H1 (cell line): ENCODE data around the gene ACOT11. TPM values are rescaled to one million over a fixed set of nuclear protein-coding genes. Genes with fewer than 3 reads are reported as not detected.

Experiments
- CTCF ChIA-PET: fragments of 300-600 bp; sonication (Branson Sonifier 250); formaldehyde crosslinking; loops from one replicate; lab custom pipeline; 2021; ENCODE audit not compliant: partially characterized antibody; lab: Charles Lee
- POLR2A ChIA-PET: fragments of 300-600 bp; sonication (Branson Sonifier 250); formaldehyde crosslinking; loops from one replicate; lab custom pipeline; 2021; ENCODE audit warnings: inconsistent platforms; ENCODE audit not compliant: partially characterized antibody; lab: Charles Lee
- DNase-seq, 2 experiments: peaks; one replicate each; pipeline versions ENCODE4 v3.0.0 to v3.0.0-alpha.2; 2010 to 2022; ENCODE audit warnings: low spot score in 2 of 2, low read depth in 1 of 2, mixed read lengths in 1 of 2
- FAIRE-seq: peaks from 2 replicates; lab custom pipeline; 2011; peaks lifted over from hg19 to GRCh38; lab: Jason Lieb, UNC
- H2AFZ ChIP-seq: 2 replicates; pipeline ENCODE4 v1.8.1; 2012; ENCODE audit warnings: low read length, inconsistent platforms
- H2AK5ac ChIP-seq: 2 replicates; pipeline ENCODE4 v1.6.1; 2013; ENCODE audit warnings: low read depth, low read length
- H2BK120ac ChIP-seq: replicated peaks from 2 replicates; pipeline ENCODE3; 2013; ENCODE audit warnings: low read depth, low read length, inconsistent platforms
- H2BK12ac ChIP-seq: 2 replicates; pipeline ENCODE4 v1.6.1; 2013; ENCODE audit warnings: low read depth, low read length
- H2BK15ac ChIP-seq: 2 replicates; pipeline ENCODE4 v1.6.1; 2013; ENCODE audit warnings: low read length
- H2BK20ac ChIP-seq: 2 replicates; pipeline ENCODE4 v1.6.1; 2013; ENCODE audit warnings: low read length
- H2BK5ac ChIP-seq: 2 replicates; pipeline ENCODE4 v1.6.1; 2013; ENCODE audit warnings: low read depth, low read length
- H3K14ac ChIP-seq: 2 replicates; pipeline ENCODE4 v1.6.1; 2013; ENCODE audit warnings: inconsistent platforms; ENCODE audit not compliant: insufficient read length
- H3K18ac ChIP-seq: 2 replicates; pipeline ENCODE4 v1.6.1; 2013; ENCODE audit warnings: low read length; ENCODE audit errors: extremely low read depth
- H3K23ac ChIP-seq: 2 replicates; pipeline ENCODE4 v1.6.1; 2013; ENCODE audit warnings: inconsistent platforms; ENCODE audit not compliant: insufficient read length
- H3K23me2 ChIP-seq: 2 replicates; pipeline ENCODE4 v1.6.1; 2013; ENCODE audit warnings: low read depth, low read length
- H3K27ac ChIP-seq: 2 replicates; pipeline ENCODE4 v1.6.1; 2011; ENCODE audit warnings: low read depth, low read length, inconsistent platforms
- H3K27me3 ChIP-seq, 4 experiments: replicated peaks in 1 of 4; 1 replicate in 1 of 4; 2 replicates in 3 of 4; pipeline versions ENCODE4 v1.6.1 to v1.8.1; 2011 to 2013; ENCODE audit warnings: low read length in 3 of 4, mild to moderate bottlenecking in 3 of 4, inconsistent platforms in 2 of 4, mixed read lengths in 2 of 4, moderate library complexity in 1 of 4; ENCODE audit not compliant: control insufficient read depth in 3 of 4, insufficient read depth in 3 of 4; ENCODE audit errors: extremely low read depth in 1 of 4
- H3K36me3 ChIP-seq, 4 experiments: 2 replicates each; pipeline versions ENCODE4 v1.6.1 to v1.8.1; 2011 to 2013; ENCODE audit warnings: mild to moderate bottlenecking in 4 of 4, low read length in 3 of 4, moderate library complexity in 2 of 4, control low read depth in 1 of 4, inconsistent platforms in 1 of 4; ENCODE audit not compliant: insufficient read depth in 4 of 4, control insufficient read depth in 2 of 4
- H3K4ac ChIP-seq: replicated peaks from 2 replicates; pipeline ENCODE3; 2013; ENCODE audit warnings: low read length, low read depth, mixed read lengths, inconsistent platforms; ENCODE audit not compliant: insufficient read length
- H3K4me1 ChIP-seq, 4 experiments: replicated peaks in 1 of 4; 1 replicate in 1 of 4; 2 replicates in 3 of 4; pipeline versions ENCODE4 v1.6.1 to v1.8.1; 2011 to 2013; ENCODE audit warnings: low read length in 3 of 4, inconsistent platforms in 2 of 4, mixed read lengths in 1 of 4; ENCODE audit not compliant: insufficient read depth in 4 of 4, control insufficient read depth in 3 of 4
- H3K4me2 ChIP-seq, 2 experiments: 2 replicates each; pipeline versions ENCODE4 v1.6.1 to v1.8.1; 2011 to 2013; ENCODE audit warnings: low read depth in 2 of 2, low read length in 2 of 2, control low read depth in 1 of 2, inconsistent platforms in 1 of 2, mild to moderate bottlenecking in 1 of 2; ENCODE audit not compliant: insufficient read depth in 1 of 2
- H3K4me3 ChIP-seq, 4 experiments: fragments of 200-600, 300-600 bp in 1 of 4; sonication (generic), shearing (Covaris generic), sonication (Bioruptor Twin) in 1 of 4; 2 replicates each; pipeline versions ENCODE4 v1.5.1 to v1.8.1; 2011 to 2016; ENCODE audit warnings: low read length in 4 of 4, low read depth in 3 of 4, control low read depth in 2 of 4, inconsistent platforms in 2 of 4, mild to moderate bottlenecking in 2 of 4, mixed read lengths in 1 of 4, moderate library complexity in 1 of 4; ENCODE audit not compliant: insufficient read depth in 2 of 4; ENCODE audit errors: extremely low read depth in 1 of 4
- H3K56ac ChIP-seq: replicated peaks from 2 replicates; pipeline ENCODE3; 2013; ENCODE audit warnings: low read depth, mild to moderate bottlenecking, mixed read lengths, low read length, inconsistent platforms; ENCODE audit not compliant: insufficient read length
- H3K79me1 ChIP-seq: 2 replicates; pipeline ENCODE4 v1.6.1; 2013; ENCODE audit warnings: low read depth, low read length, control low read depth
- H3K79me2 ChIP-seq, 2 experiments: 2 replicates each; pipeline versions ENCODE4 v1.6.1 to v1.8.1; 2012 to 2013; ENCODE audit warnings: low read length in 2 of 2, mild to moderate bottlenecking in 2 of 2, inconsistent platforms in 1 of 2; ENCODE audit not compliant: insufficient read depth in 2 of 2, control insufficient read depth in 1 of 2
- H3K9ac ChIP-seq, 4 experiments: replicated peaks in 1 of 4; 1 replicate in 1 of 4; 2 replicates in 3 of 4; pipeline versions ENCODE4 v1.6.1 to v1.8.1; 2011 to 2013; ENCODE audit warnings: low read depth in 3 of 4, low read length in 3 of 4, control low read depth in 2 of 4, mild to moderate bottlenecking in 2 of 4, moderate library complexity in 2 of 4, inconsistent platforms in 1 of 4; ENCODE audit errors: extremely low read depth in 1 of 4
- H3K9me3 ChIP-seq, 2 experiments: 2 replicates each; pipeline versions ENCODE4 v1.6.1 to v1.8.1; 2012 to 2013; ENCODE audit warnings: mild to moderate bottlenecking in 2 of 2, moderate library complexity in 2 of 2, control low read depth in 1 of 2, inconsistent platforms in 1 of 2, low read depth in 1 of 2, low read length in 1 of 2, mixed read lengths in 1 of 2; ENCODE audit not compliant: insufficient read depth in 2 of 2
- H4K20me1 ChIP-seq, 2 experiments: replicated peaks in 1 of 2; 2 replicates each; pipeline versions ENCODE3 to v1.8.1; 2011 to 2013; ENCODE audit warnings: inconsistent platforms in 2 of 2, low read length in 2 of 2, mild to moderate bottlenecking in 1 of 2; ENCODE audit not compliant: insufficient read depth in 2 of 2, control insufficient read depth in 1 of 2
- H4K5ac ChIP-seq: 2 replicates; pipeline ENCODE4 v1.6.1; 2013; ENCODE audit warnings: low read length, low read depth, mixed read lengths, inconsistent platforms; ENCODE audit not compliant: insufficient read length
- H4K8ac ChIP-seq: 2 replicates; pipeline ENCODE4 v1.8.0; 2013; ENCODE audit warnings: mild to moderate bottlenecking, moderate library complexity, low read length, inconsistent platforms; ENCODE audit not compliant: insufficient read depth; ENCODE audit errors: extremely low read depth
- H4K91ac ChIP-seq: replicated peaks from 2 replicates; pipeline ENCODE3; 2013; ENCODE audit warnings: low read length, mixed read lengths, inconsistent platforms; ENCODE audit not compliant: insufficient read length
- ASH2L ChIP-seq: fragments of 200-600, 300-600 bp; sonication (generic); IDR thresholded peaks from one replicate; pipeline ENCODE4 v1.7.1; 2017; ENCODE audit warnings: low read length
- WGBS, 2 experiments: shearing (Covaris generic) in 1 of 2; methylation state at CpG; one replicate each; pipeline versions ENCODE4 v1.1.6 to v1.1.7; 2013 to 2015; ENCODE audit warnings: low lambda C conversion rate in 2 of 2, mixed read lengths in 2 of 2, inconsistent platforms in 1 of 2, low coverage in 1 of 2, missing lambda C conversion rate in 1 of 2; ENCODE audit not compliant: insufficient replicate concordance in 2 of 2, insufficient coverage in 1 of 2, insufficient read length in 1 of 2; ENCODE audit errors: extremely low coverage in 1 of 2, missing lambda C conversion rate in 1 of 2; 5-methylcytosine and 5-hydroxymethylcytosine counted together
- polyA plus RNA-seq, 7 experiments: library from polyadenylated mRNA; depleted of rRNA in 3 of 7; stranded (reverse) in 5 of 7; unstranded in 2 of 7; fragments of >200 nt in 5 of 7; fragments of 200-250 nt in 2 of 7; gene quantifications; 1 replicate in 5 of 7; 2 replicates in 1 of 7; 4 replicates in 1 of 7; pipeline versions ENCODE4 v1.2.1 to v1.2.3, GENCODE V29; 2011 to 2013; ENCODE audit warnings: missing spikeins in 2 of 7, mixed read lengths in 2 of 7
- total RNA-seq: library from RNA; stranded (reverse); fragmentation: NEBNext Ultra II Directional; extraction: Animal tissue kit (Norgen Biotek cat#: 25700); gene quantifications from 2 replicates; pipeline ENCODE4 v1.2.1, GENCODE V29; 2021
- TF ChIP-seq, protein P1 (sequence below), 3 experiments: IDR thresholded peaks; 1 replicate in 2 of 3; 2 replicates in 1 of 3; pipeline versions ENCODE4 v1.5.1 to v1.6.1; 2011; ENCODE audit warnings: low read length in 3 of 3, mild to moderate bottlenecking in 3 of 3, inconsistent platforms in 2 of 3, low read depth in 1 of 3, moderate library complexity in 1 of 3; ENCODE audit not compliant: insufficient read depth in 1 of 3; ENCODE audit errors: control extremely low read depth in 1 of 3

Gene ACOT11
- total and polyA plus RNA-seq, 2 of the 8 experiments (the other 6 are each of a cell fraction or from before 2014, with no cell fraction given) = 3.8 to 4.5 TPM

DNA sequence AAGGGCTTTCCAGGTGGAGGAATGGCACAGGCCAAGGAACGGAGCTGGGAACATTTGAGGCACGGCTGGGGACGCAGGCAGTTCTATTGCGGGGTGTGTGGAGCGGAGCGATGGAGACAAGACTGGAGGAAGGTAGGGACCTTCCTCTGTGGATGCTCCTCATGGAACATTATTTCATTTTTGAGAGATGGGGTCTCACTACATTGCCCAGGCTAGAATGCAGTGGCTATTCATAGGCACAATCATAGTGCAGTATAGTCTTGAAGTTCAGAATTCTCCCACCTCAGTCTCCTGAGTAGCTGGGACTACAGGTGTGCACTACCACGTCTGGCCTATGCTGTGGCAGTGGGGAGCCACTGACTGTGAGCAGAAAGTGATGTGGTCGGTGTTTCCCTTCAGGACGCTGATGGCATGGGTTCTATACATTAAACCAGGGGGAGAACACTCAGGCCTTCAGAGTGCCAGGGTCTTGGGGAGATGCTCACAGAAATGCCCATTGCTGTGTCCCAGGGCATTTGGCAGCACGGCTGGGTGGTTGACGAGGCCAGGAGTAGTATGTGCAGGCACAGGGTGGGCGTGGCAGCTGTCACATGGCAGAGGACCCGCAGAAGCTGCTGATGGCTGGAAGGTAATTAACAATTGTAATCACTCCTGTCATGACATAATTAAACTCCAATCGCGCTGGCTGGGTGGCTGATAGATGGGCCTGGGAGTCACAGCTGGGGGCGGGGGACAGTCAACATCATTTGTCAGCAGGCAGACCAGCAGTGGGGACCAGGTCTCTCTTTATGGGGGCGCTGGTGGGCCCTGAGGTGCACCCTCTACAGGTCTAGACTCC, 40.8 kb upstream of the ACOT11 start:
- no peak overlapping the region for H3K4me3 ChIP-seq
- no peak overlapping the region for H2BK120ac ChIP-seq
- peaks cover 0 to 4% (median 0%) of the 10 kb centered on the region in 4 experiments; a peak in 1 of 7 replicates for H3K4me1 ChIP-seq
- H3K18ac ChIP-seq = no peak overlapping the region
- 87% methylated on average over 17 of the region's 17 CpGs; no CpG with 5 or more reads in 1 of the 2 experiments for WGBS, 2 experiments
- no peaks in the 10 kb centered on the region for H3K23me2 ChIP-seq
- DNase-seq (no peak), FAIRE-seq (no peak)
- POLR2A ChIA-PET = interaction anchor here (0.9 kb wide), 1 partner anchor 326 kb away, joined by 3 read pairs; no protein-coding TSS in a partner anchor
- TF ChIP-seq, protein P1, sequence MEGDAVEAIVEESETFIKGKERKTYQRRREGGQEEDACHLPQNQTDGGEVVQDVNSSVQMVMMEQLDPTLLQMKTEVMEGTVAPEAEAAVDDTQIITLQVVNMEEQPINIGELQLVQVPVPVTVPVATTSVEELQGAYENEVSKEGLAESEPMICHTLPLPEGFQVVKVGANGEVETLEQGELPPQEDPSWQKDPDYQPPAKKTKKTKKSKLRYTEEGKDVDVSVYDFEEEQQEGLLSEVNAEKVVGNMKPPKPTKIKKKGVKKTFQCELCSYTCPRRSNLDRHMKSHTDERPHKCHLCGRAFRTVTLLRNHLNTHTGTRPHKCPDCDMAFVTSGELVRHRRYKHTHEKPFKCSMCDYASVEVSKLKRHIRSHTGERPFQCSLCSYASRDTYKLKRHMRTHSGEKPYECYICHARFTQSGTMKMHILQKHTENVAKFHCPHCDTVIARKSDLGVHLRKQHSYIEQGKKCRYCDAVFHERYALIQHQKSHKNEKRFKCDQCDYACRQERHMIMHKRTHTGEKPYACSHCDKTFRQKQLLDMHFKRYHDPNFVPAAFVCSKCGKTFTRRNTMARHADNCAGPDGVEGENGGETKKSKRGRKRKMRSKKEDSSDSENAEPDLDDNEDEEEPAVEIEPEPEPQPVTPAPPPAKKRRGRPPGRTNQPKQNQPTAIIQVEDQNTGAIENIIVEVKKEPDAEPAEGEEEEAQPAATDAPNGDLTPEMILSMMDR (IDR thresholded peaks at IDR 0.05; ENCODE audit: control extremely low read depth in 1 of 3, insufficient read depth in 1 of 3, low read depth in 1 of 3, low read length in 3 of 3) = peak in 2 of 3 experiments; percentile 3 to 9; a peak in 2 of 4 replicates
- no peak for TF ChIP-seq ASH2L
- no peak overlapping the region for H2BK12ac ChIP-seq
- H3K14ac ChIP-seq = no peak overlapping the region
- H4K5ac ChIP-seq = no peak overlapping the region
- no peaks in the 10 kb centered on the region for H3K79me1 ChIP-seq
- no peak overlapping the region for H3K4ac ChIP-seq
- H3K23ac ChIP-seq = no peak overlapping the region
- CTCF ChIA-PET = interaction anchor here (1.2 to 1.7 kb wide), 2 partner anchors 9 to 13 kb away, joined by 3 to 5 read pairs; no protein-coding TSS in a partner anchor
- H2AFZ ChIP-seq = no peak overlapping the region
- H3K27me3 ChIP-seq = no peaks in the 10 kb centered on the region
- no peak overlapping the region for H2BK15ac ChIP-seq
- H3K27ac ChIP-seq = no peak overlapping the region
- no peak overlapping the region for H2BK5ac ChIP-seq
- H3K79me2 ChIP-seq = no peaks in the 10 kb centered on the region
- peak overlapping the region; percentile 68; the same call in 1 of the 2 replicates for H4K8ac ChIP-seq
- no peak overlapping the region for H3K4me2 ChIP-seq
- no peak overlapping the region for H2AK5ac ChIP-seq
- H3K36me3 ChIP-seq = no peaks in the 10 kb centered on the region
- H3K9me3 ChIP-seq = no peaks in the 10 kb centered on the region
- no peak overlapping the region for H4K91ac ChIP-seq
- no peaks in the 10 kb centered on the region for H4K20me1 ChIP-seq
- H3K56ac ChIP-seq = no peak overlapping the region
- no peak overlapping the region for H2BK20ac ChIP-seq
- no peak overlapping the region for H3K9ac ChIP-seq
